GM20000 (cell line): ENCODE data around the gene STK33.

Experiments
- DNase-seq: peaks from one replicate; pipeline ENCODE4 v3.0.0; 2012; ENCODE audit warnings: low spot score
- CTCF ChIP-seq: IDR thresholded peaks from 2 replicates; pipeline ENCODE4 v1.5.1; 2012; ENCODE audit warnings: mild to moderate bottlenecking, control low read depth; ENCODE audit errors: extremely low read depth, missing control alignments

Gene STK33

GRCh38 chr11:8593935-8594909 is at the start of gene STK33:
Gene STK33 (minus strand): TSS chr11:8594228. CDS start chr11:8474905, 119,323 bp downstream.
- no peak for TF ChIP-seq CTCF
- peak; percentile 89 for DNase-seq

DNA sequence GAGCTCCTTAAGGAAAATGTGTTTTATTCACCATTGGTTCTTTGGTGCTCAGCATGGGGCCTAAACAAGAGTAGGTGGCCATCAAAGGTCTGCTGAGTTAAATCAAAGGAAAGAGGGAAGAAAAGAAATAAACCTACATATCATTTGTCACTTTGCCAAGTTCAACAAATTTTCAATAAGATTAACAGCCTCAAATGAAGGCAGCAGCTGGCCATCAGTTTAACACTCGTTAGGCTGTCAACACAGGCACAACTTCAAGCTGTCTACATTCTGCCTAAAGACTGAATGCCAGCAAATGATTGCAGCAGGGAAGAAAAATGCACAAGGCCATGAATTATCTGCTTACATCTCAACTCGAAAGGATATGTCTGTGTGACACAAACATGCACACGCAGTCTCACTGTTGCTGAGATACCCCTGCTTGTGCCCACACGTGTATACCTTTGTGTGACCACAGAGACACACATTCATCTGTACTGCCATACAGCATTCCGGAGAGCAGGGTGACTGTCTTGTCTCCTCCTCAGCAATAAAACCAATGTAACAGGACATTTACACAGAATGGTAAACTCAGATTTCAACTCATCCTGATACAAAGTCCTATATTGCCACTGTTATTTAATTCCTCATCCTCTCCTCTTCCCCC is 48.3 kb upstream of the STK33 start:
- DNase-seq = no peak

GRCh38 chr11:8641332-8641731 is 47.3 kb upstream of the STK33 start:
- DNase-seq = no peak
- TF ChIP-seq CTCF = no peak

More for the DNA sequence above, 48.3 kb upstream of the STK33 start:
- TF ChIP-seq CTCF = no peak

- DNase-seq = no peak
Measured at GRCh38 chr11:8640267-8640906, 46.4 kb upstream of the STK33 start.

DNA sequence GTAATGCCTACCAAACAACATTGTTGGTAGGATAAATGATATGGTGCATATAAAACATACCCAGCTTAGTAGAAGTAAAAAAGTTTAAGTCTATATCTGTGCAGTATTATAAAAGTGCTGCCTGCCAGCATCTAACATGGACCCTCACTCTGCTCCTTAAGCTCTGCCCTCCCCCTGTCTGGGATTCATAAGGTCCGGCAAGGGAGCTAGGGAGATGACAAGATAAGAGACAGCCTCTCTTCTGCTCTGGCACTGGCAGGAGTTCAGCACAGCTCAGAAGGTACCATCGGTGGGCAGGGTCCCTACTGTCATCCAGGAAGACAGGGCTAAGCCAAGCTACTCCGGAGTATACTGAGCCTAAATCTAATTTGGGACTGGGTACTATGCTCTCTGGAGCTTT is 45.6 kb upstream of the STK33 start:
- no peak for DNase-seq
- TF ChIP-seq CTCF = no peak

More at GRCh38 chr11:8640267-8640906, 46.4 kb upstream of the STK33 start:
- no peak for TF ChIP-seq CTCF

- TF ChIP-seq CTCF = no peak
- no peak for DNase-seq
Measured at GRCh38 chr11:8638300-8638699, 44.3 kb upstream of the STK33 start.
